ENCODE measurements around the gene ARFRP1. TPM values are rescaled to one million over a fixed set of nuclear protein-coding genes. Genes with fewer than 3 reads are reported as not detected.

The ARFRP1 gene
- total and polyA plus RNA-seq, 2 of the 13 experiments (the other 11 are each of a cell fraction or from before 2014, with no cell fraction given), result 32.0 to 51.1 TPM

DNA sequence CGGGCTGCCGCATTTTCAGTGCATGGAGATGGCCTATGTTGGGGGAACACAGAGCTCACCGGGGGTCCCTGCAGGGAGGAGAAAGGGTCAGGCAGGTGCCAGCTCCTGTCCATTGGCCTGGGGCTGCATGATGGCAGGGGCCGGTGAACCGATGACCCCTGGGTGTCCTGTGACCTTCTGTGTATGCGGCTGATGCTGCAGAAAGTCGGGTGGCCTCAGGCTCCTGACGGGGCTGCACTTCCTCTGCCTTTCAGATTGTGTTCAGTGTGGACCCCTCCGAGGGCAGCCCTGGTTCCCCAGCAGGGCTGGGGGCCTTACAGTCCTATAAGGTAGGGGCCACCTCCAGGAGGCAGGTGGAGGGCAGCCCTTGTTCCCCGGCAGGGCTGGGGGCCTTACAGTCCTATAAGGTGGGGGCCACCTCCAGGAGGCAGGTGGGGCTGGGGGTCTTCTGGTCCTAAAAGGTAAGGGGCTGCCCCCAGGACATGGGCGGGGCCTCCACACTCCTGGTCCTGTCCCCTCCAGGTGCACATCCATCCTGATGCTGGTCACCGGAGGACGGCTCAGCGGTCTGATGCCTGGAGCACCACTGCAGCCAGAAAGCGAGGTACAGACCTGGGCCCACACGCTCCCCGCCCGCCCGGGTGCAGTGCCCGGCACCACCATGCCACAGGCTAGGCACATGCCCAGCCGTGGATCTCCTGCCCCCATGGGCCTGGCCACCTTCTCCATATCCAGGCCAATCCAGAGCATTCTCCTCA lies 22.3 kb downstream of the ARFRP1 start:
- FAIRE-seq, result no peak
- Histone ChIP-seq H3K27ac (ENCODE audit: extremely low read length, insufficient read depth, low read length) (no peak overlapping the region), H3K9me3 (ENCODE audit: low read length) (no peaks in the 10 kb centered on the region), H3K4me3 (replicated peaks in 1 of 3; ENCODE audit: insufficient read depth in 1 of 3, low read depth in 2 of 3, low read length in 3 of 3) (no peak overlapping the region), H3K79me2 (ENCODE audit: insufficient read depth, low read length) (no peaks in the 10 kb centered on the region), H3K36me3 (replicated peaks in 1 of 2; ENCODE audit: control insufficient read depth in 1 of 2, insufficient read depth in 2 of 2, low read length in 2 of 2) (peaks cover 0 to 4% of the 10 kb centered on the region in 2 experiments; a peak in 1 of 5 replicates), H2AFZ (ENCODE audit: low read length) (no peak overlapping the region), H3K4me2 (ENCODE audit: low read depth, low read length) (no peak overlapping the region), H3K9ac (ENCODE audit: insufficient read depth, low read depth, low read length) (no peak overlapping the region), H4K20me1 (ENCODE audit: insufficient read depth, low read length) (no peaks in the 10 kb centered on the region), H3K27me3 (ENCODE audit: control insufficient read depth in 1 of 2, insufficient read depth in 2 of 2, low read length in 2 of 2) (no peaks in the 10 kb centered on the region), H3K4me1 (ENCODE audit: insufficient read depth, low read length) (peaks cover 10% of the 10 kb centered on the region)
- DNase-seq (ENCODE audit: low spot score), result no peak
- intact Hi-C loops (cut with micrococcal nuclease; ENCODE audit: unreplicated experiment), result no loop called here
- POLR2A ChIA-PET, result no interaction called here
- in situ Hi-C loops (cut with HindIII; ENCODE audit: extremely low pct_ligation_motif_present, low pct_unique_long_range_greater_than_20kb), result no loop called here
- no TSS peak for BruUV-seq (replicated peaks)
- WGBS (ENCODE audit: low lambda C conversion rate), result 89% methylated on average over 17 of the region's 21 CpGs
- no peak for ATAC-seq
- TF ChIP-seq POLR2G (IDR thresholded peaks at IDR 0.05; ENCODE audit: low read depth, low read length), result peak; percentile 33; the same call in 1 of the 2 replicates
- 0 out of 2 replicates have a peak, but pooled peaks have one; percentile 36 for TF ChIP-seq AKAP8 (CRISPR knock-in tag; IDR thresholded peaks at IDR 0.05)
- no peak for TF ChIP-seq ZNF550 (CRISPR knock-in tag; IDR thresholded peaks at IDR 0.05; ENCODE audit: borderline replicate concordance)
- no peak for TF ChIP-seq ZFP36 (IDR thresholded peaks at IDR 0.05; ENCODE audit: borderline replicate concordance, low read depth, low read length, partially characterized antibody)
- peak; percentile 72 for TF ChIP-seq AGO2 (optimal IDR thresholded peaks at IDR 0.05; ENCODE audit: low read depth, low read length)
- TF ChIP-seq ZC3H13 (CRISPR knock-in tag; IDR thresholded peaks at IDR 0.05), result 0 out of 2 replicates have a peak, but pooled peaks have one; percentile 43
- no peak for TF ChIP-seq MEIS1 (CRISPR knock-in tag; IDR thresholded peaks at IDR 0.05; ENCODE audit: borderline replicate concordance)
- TF ChIP-seq ZNF24 (IDR thresholded peaks at IDR 0.05), result no peak
- TF ChIP-seq NR2F1 (CRISPR knock-in tag; IDR thresholded peaks at IDR 0.05), result no peak
- TF ChIP-seq ZNF883 (CRISPR knock-in tag; IDR thresholded peaks at IDR 0.05; ENCODE audit: not compliant biosample characterization), result no peak
- no peak for TF ChIP-seq ZNF772 (CRISPR knock-in tag; IDR thresholded peaks at IDR 0.05)
- TF ChIP-seq, protein P1, sequence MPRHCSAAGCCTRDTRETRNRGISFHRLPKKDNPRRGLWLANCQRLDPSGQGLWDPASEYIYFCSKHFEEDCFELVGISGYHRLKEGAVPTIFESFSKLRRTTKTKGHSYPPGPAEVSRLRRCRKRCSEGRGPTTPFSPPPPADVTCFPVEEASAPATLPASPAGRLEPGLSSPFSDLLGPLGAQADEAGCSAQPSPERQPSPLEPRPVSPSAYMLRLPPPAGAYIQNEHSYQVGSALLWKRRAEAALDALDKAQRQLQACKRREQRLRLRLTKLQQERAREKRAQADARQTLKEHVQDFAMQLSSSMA (CRISPR knock-in tag; IDR thresholded peaks at IDR 0.05), result no peak
- TF ChIP-seq, protein P2, sequence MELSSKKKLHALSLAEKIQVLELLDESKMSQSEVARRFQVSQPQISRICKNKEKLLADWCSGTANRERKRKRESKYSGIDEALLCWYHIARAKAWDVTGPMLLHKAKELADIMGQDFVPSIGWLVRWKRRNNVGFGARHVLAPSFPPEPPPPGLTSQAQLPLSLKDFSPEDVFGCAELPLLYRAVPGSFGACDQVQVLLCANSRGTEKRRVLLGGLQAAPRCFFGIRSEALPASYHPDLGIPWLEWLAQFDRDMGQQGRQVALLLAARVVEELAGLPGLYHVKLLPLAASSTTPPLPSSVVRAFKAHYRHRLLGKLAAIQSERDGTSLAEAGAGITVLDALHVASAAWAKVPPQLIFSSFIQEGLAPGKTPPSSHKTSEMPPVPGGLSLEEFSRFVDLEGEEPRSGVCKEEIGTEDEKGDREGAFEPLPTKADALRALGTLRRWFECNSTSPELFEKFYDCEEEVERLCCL (CRISPR knock-in tag; IDR thresholded peaks at IDR 0.05; ENCODE audit: borderline replicate concordance), result no peak
- TF ChIP-seq TP53 (CRISPR knock-in tag; conservative IDR thresholded peaks at IDR 0.05), result no peak
- CTCF ChIA-PET (ENCODE audit: low intra/inter-chr PET ratio, low total read pairs), result no interaction called here
